GM19239 (cell line): ENCODE results near the gene DDX43.
"Not testable (repeated sequence)": the region's sequence is repeated elsewhere in the genome, so short reads cannot be mapped to it uniquely, and the experiment has no call there.

Experiments used
- DNase-seq: peaks from one replicate; pipeline ENCODE4 v3.0.0; 2011; ENCODE audit warnings: low spot score; ENCODE audit not compliant: insufficient read length
- FAIRE-seq: peaks from 2 replicates; lab custom pipeline; 2011; peaks lifted over from hg19 to GRCh38; lab: Jason Lieb, UNC

Gene DDX43

GRCh38 chr6:73388433-73388799, 6.2 kb upstream of the DDX43 start:
- no peak for FAIRE-seq
- DNase-seq: no peak

- FAIRE-seq: peak; percentile 83
- peak; percentile 64 for DNase-seq
Measured at GRCh38 chr6:73388800-73389512, 5.7 kb upstream of the DDX43 start.

- FAIRE-seq: no peak
- no peak for DNase-seq
Measured at GRCh38 chr6:73389854-73390253, 4.8 kb upstream of the DDX43 start.

GRCh38 chr6:73391675-73392074, 3.0 kb upstream of the DDX43 start:
- DNase-seq: no peak
- FAIRE-seq: no peak

- not testable (repeated sequence) for DNase-seq, FAIRE-seq
Measured at GRCh38 chr6:73392188-73392587, 2.4 kb upstream of the DDX43 start.

- DNase-seq (no peak), FAIRE-seq (no peak)
Measured at GRCh38 chr6:73393278-73393677, 1.4 kb upstream of the DDX43 start.

GRCh38 chr6:73395875-73396274, 1.2 kb downstream of the DDX43 start:
- FAIRE-seq: no peak
- no peak for DNase-seq

GRCh38 chr6:73400656-73401055, 6.0 kb downstream of the DDX43 start:
- DNase-seq: no peak
- FAIRE-seq: no peak

GRCh38 chr6:73409395-73409794, 14.8 kb downstream of the DDX43 start:
- no peak for FAIRE-seq
- DNase-seq: no peak

- DNase-seq: no peak
- FAIRE-seq: no peak
Measured at GRCh38 chr6:73413102-73413501, 18.5 kb downstream of the DDX43 start.

- no peak for FAIRE-seq
- no peak for DNase-seq
Measured at GRCh38 chr6:73418081-73418741, 23.6 kb downstream of the DDX43 start.

- FAIRE-seq (no peak), DNase-seq (no peak)
Measured at GRCh38 chr6:73421534-73421933, 26.9 kb downstream of the DDX43 start.

- FAIRE-seq (no peak), DNase-seq (no peak)
Measured at GRCh38 chr6:73435236-73435635, 40.6 kb downstream of the DDX43 start.

GRCh38 chr6:73443555-73443954, 48.9 kb downstream of the DDX43 start:
- no peak for DNase-seq
- FAIRE-seq: no peak

- peak; percentile 98 for FAIRE-seq
- DNase-seq: peak; percentile 28
Measured at GRCh38 chr6:73451223-73452106, 56.8 kb downstream of the DDX43 start.

- peak; percentile 34 for DNase-seq
Measured at GRCh38 chr6:73452107-73452461, 57.5 kb downstream of the DDX43 start, which contains the start of gene CGAS. TSS of gene CGAS (minus strand) at chr6:73452297. CDS start at chr6:73452181, 116 bp downstream.

GRCh38 chr6:73455865-73456629, 61.4 kb downstream of the DDX43 start:
- DNase-seq (no peak), FAIRE-seq (no peak)

More at GRCh38 chr6:73452107-73452461, 57.5 kb downstream of the DDX43 start, which contains the start of gene CGAS:
- peak; percentile 96 for FAIRE-seq

GRCh38 chr6:73459474-73459873, 64.8 kb downstream of the DDX43 start:
- DNase-seq, FAIRE-seq: not testable (repeated sequence)

GRCh38 chr6:73460056-73460455, 65.4 kb downstream of the DDX43 start:
- no peak for DNase-seq
- FAIRE-seq: no peak
